Aorta (tissue), 5 donors: ENCODE data around the gene MED1. TPM values are rescaled to one million over a fixed set of nuclear protein-coding genes. Genes with fewer than 3 reads are reported as not detected.
"Not testable (repeated sequence)": the region's sequence is repeated elsewhere in the genome, so short reads cannot be mapped to it uniquely, and the experiment has no call there.

Source experiments
- ATAC-seq: fragments of 200-7000 bp; cut with Tn5 transposase; one replicate; pipeline ENCODE4 v1.9.1; 2022; ENCODE audit warnings: moderate library complexity; ENCODE audit not compliant: low FRiP score
- DNase-seq, 2 donors: peaks; one replicate each; pipeline ENCODE4 v3.0.0-alpha.2; 2020
- H3K27ac ChIP-seq, 2 donors: one replicate each; pipeline ENCODE4 v1.5.1; 2013; ENCODE audit warnings: low read length in 2 of 2, mild to moderate bottlenecking in 2 of 2, moderate library complexity in 2 of 2, control low read depth in 1 of 2, inconsistent platforms in 1 of 2, low read depth in 1 of 2
- H3K27me3 ChIP-seq, 2 donors: one replicate each; pipeline ENCODE4 v1.6.1; 2013; ENCODE audit warnings: control low read depth in 1 of 2, low read length in 1 of 2, mild to moderate bottlenecking in 1 of 2, moderate library complexity in 1 of 2; ENCODE audit not compliant: insufficient read depth in 2 of 2, control insufficient read depth in 1 of 2
- H3K36me3 ChIP-seq, 2 donors: one replicate each; pipeline ENCODE4 v1.6.1; 2013; ENCODE audit warnings: control low read depth in 1 of 2, low read length in 1 of 2, mild to moderate bottlenecking in 1 of 2; ENCODE audit not compliant: insufficient read depth in 2 of 2, control insufficient read depth in 1 of 2
- H3K4me1 ChIP-seq, 2 donors: one replicate each; pipeline ENCODE4 v1.6.1; 2013; ENCODE audit warnings: low read length in 2 of 2, control low read depth in 1 of 2, mild to moderate bottlenecking in 1 of 2, moderate library complexity in 1 of 2; ENCODE audit not compliant: insufficient read depth in 2 of 2, control insufficient read depth in 1 of 2
- H3K4me3 ChIP-seq, 2 donors: one replicate each; pipeline ENCODE4 v1.5.1; 2013; ENCODE audit warnings: low read length in 2 of 2, control low read depth in 1 of 2, mild to moderate bottlenecking in 1 of 2
- H3K9me3 ChIP-seq: one replicate; pipeline ENCODE4 v1.6.1; 2013; ENCODE audit warnings: mild to moderate bottlenecking, low read length; ENCODE audit not compliant: control insufficient read depth
- WGBS, 2 donors: extraction: QIAGEN DNeasy Blood & Tissue Kit; methylation state at CpG; one replicate each; pipeline ENCODE4 v1.1.7; 2013; 5-methylcytosine and 5-hydroxymethylcytosine counted together
- intact Hi-C, 2 donors: fragments of 100-400 bp; cut with DNase I; formaldehyde crosslinking; loops; one replicate each; pipeline versions ENCODE4 v1.14.2 to v1.15.0; 2022
- polyA plus RNA-seq, 2 donors: library from polyadenylated mRNA; stranded (reverse); fragments of 200-250 nt; gene quantifications; one replicate each; pipeline ENCODE4 v1.2.3, GENCODE V29; 2013
- total RNA-seq, 2 donors: library from RNA; stranded (reverse); fragmentation: NEBNext Ultra II Directional; extraction: Animal tissue kit (Norgen Biotek cat#: 25700); gene quantifications; one replicate each; pipeline ENCODE4 v1.2.1, GENCODE V29; 2021
- donor health status: healthy with polysubstance abuse.
- donor health status: Bipolar disorder and iron deficiency.
- donor health status: DM: no; HTN: no; CAD: no.
- donor health status: DM: no; HTN: no; CAD: no.
- donor health status: DM: yes; HTN: yes; CAD: no.

Gene MED1
- total and polyA plus RNA-seq, 4 donors = 4.4 to 35.0 (median 19.3) TPM

DNA sequence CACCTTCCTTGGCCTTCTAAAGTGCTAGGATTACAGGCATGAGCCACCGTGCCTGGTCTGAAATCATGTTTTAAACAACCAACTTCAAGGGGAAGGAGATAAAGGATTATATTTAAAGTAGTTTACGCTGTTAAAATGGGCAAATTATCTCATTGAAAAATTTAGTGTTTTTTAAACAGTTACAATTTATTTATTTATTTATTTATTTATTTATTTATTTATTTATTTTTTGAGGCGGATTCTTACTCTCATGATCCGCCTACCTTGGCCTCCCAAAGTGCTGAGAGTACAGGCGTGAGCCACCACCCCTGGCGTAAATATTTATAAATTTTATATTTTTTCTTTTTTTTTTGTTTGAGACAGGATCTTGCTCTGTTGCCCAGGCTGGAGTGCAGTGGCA, 32.4 kb upstream of the MED1 start:
- Histone ChIP-seq H3K27me3 (no peaks in the 10 kb centered on the region), H3K4me3 (no peak overlapping the region), H3K36me3 (no peaks in the 10 kb centered on the region), H3K9me3 (no peaks in the 10 kb centered on the region), H3K4me1 (no peaks in the 10 kb centered on the region), H3K27ac (no peak overlapping the region)
- 97 to 99% methylated on average over 6 of the region's 6 CpGs for WGBS, 2 donors
- no peak for ATAC-seq
- peak in 1 of 2 donors; percentile 23 for DNase-seq
- intact Hi-C loops = no loop called here

- 88% methylated on average over 8 of the region's 8 CpGs for WGBS, 2 donors
- H3K27me3 ChIP-seq, H3K4me1 ChIP-seq, intact Hi-C loops, H3K27ac ChIP-seq, H3K9me3 ChIP-seq, H3K36me3 ChIP-seq, ATAC-seq, H3K4me3 ChIP-seq: not testable (repeated sequence)
- peak in 1 of 2 donors; percentile 7 for DNase-seq
Observed at GRCh38 chr17:39479631-39480030, 28.6 kb upstream of the MED1 start.

DNA sequence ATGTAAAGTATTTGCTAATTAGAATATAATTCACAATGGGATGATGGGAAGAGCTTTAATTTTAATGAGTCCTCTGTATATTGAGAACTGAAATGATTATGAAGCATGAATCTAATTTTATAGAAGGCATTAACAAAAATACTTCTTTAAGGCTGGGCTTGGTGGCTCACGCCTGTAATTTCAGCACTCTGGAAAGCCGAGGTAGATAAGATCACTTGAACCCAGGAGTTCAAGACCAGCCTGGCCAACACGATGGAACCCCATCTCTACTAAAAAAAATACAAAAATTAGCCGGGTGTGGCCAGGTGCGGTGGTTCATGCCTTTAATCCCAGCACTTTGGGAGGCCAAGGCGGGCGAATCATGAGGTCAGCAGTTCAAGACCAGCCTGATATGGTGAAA, 22.2 kb upstream of the MED1 start:
- no peak overlapping the region for H3K27ac ChIP-seq
- H3K36me3 ChIP-seq = peaks cover 4 to 6% of the 10 kb centered on the region in 2 donors
- H3K4me1 ChIP-seq = no peaks in the 10 kb centered on the region
- 91 to 93% methylated on average over 7 of the region's 7 CpGs for WGBS, 2 donors
- DNase-seq = peak in 1 of 2 donors; percentile 35
- intact Hi-C loops = no loop called here
- no peaks in the 10 kb centered on the region for H3K9me3 ChIP-seq
- ATAC-seq = no peak
- H3K4me3 ChIP-seq = no peak overlapping the region
- H3K27me3 ChIP-seq = no peaks in the 10 kb centered on the region

GRCh38 chr17:39468610-39469009, 17.5 kb upstream of the MED1 start:
- H3K36me3 ChIP-seq, H3K27me3 ChIP-seq: not testable (repeated sequence)

GRCh38 chr17:39464639-39465181, 13.6 kb upstream of the MED1 start:
- H3K27ac ChIP-seq, H3K4me1 ChIP-seq, ATAC-seq, H3K36me3 ChIP-seq, H3K4me3 ChIP-seq, H3K27me3 ChIP-seq, H3K9me3 ChIP-seq, intact Hi-C loops: not testable (repeated sequence)
- WGBS, 2 donors = 82 to 86% methylated on average over 11 of the region's 11 CpGs
- DNase-seq = peak in 1 of 2 donors; percentile 39

More at GRCh38 chr17:39468610-39469009, 17.5 kb upstream of the MED1 start:
- WGBS, 2 donors = 94 to 96% methylated on average over 11 of the region's 11 CpGs
- H3K4me1 ChIP-seq, intact Hi-C loops, H3K27ac ChIP-seq, H3K9me3 ChIP-seq, H3K4me3 ChIP-seq, ATAC-seq: not testable (repeated sequence)
- peak in 1 of 2 donors; percentile 17 for DNase-seq

DNA sequence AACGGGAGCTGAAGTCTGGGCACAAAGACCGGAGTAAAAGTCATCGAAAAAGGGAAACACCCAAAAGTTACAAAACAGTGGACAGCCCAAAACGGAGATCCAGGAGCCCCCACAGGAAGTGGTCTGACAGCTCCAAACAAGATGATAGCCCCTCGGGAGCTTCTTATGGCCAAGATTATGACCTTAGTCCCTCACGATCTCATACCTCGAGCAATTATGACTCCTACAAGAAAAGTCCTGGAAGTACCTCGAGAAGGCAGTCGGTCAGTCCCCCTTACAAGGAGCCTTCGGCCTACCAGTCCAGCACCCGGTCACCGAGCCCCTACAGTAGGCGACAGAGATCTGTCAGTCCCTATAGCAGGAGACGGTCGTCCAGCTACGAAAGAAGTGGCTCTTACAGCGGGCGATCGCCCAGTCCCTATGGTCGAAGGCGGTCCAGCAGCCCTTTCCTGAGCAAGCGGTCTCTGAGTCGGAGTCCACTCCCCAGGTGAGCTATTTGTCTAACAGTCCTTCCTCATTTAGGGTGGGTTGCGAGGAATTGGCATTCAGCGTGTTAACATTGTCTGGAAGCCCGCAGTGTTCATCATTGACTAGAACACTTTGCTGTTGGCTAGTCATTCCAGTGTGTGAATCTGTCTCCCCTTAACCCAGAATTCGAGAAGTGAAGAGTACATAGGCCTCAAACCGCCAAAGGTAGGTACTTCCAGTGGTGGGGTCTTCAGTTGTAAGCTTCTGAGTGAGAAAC, 11.7 kb upstream of the MED1 start:
- intact Hi-C loops = no loop called here
- no peak for ATAC-seq
- DNase-seq = peak in 1 of 2 donors; percentile 70
- no peaks in the 10 kb centered on the region for H3K27me3 ChIP-seq
- peak overlapping the region; percentile 91 to 97 for H3K4me3 ChIP-seq
- H3K4me1 ChIP-seq = peaks cover 0 to 2% of the 10 kb centered on the region in 2 donors
- 0 to 1% methylated on average over 28 of the region's 28 CpGs for WGBS, 2 donors
- peak overlapping the region in 1 of 2 donors; percentile 61 for H3K27ac ChIP-seq
- H3K36me3 ChIP-seq = no peaks in the 10 kb centered on the region
- no peaks in the 10 kb centered on the region for H3K9me3 ChIP-seq

GRCh38 chr17:39461926-39462569, 11.0 kb upstream of the MED1 start:
- peaks cover 0 to under 1% of the 10 kb centered on the region in 2 donors for H3K4me1 ChIP-seq
- H3K36me3 ChIP-seq = no peaks in the 10 kb centered on the region
- no peak for DNase-seq
- ATAC-seq = peak; percentile 70
- intact Hi-C loops = no loop called here
- no peaks in the 10 kb centered on the region for H3K27me3 ChIP-seq
- WGBS, 2 donors = 0% methylated on average over 34 of the region's 34 CpGs
- H3K4me3 ChIP-seq = peak overlapping the region; percentile 91 to 97
- H3K27ac ChIP-seq = peak overlapping the region; percentile 62 to 95
- H3K9me3 ChIP-seq = no peaks in the 10 kb centered on the region

GRCh38 chr17:39461113-39461925, 10.3 kb upstream of the MED1 start, which contains the start of gene CDK12:
Gene CDK12, plus strand, starts transcription at chr17:39461486. Its CDS starts 586 bp downstream, at chr17:39462072.
- H3K27me3 ChIP-seq = no peaks in the 10 kb centered on the region
- DNase-seq = peak; percentile 96
- H3K4me1 ChIP-seq = no peaks in the 10 kb centered on the region
- peak within 1 kb of the TSS; percentile 91 to 97 for H3K4me3 ChIP-seq
- ATAC-seq = peak; percentile 97
- intact Hi-C loops = no loop called here
- H3K36me3 ChIP-seq = no peaks in the 10 kb centered on the region
- peak within 1 kb of the TSS; percentile 62 to 95 for H3K27ac ChIP-seq
- WGBS, 2 donors = 0 to 1% methylated on average over 37 to 51 of the region's 51 CpGs
- H3K9me3 ChIP-seq = no peaks in the 10 kb centered on the region
